HepG2 (cell line): ENCODE results near the gene KLRG1. TPM values are rescaled to one million over a fixed set of nuclear protein-coding genes. Genes with fewer than 3 reads are reported as not detected.
A peak's percentile ranks its signal among the peaks of the same experiment; 100 is the strongest.

Experiments used
- DR1 ChIP-seq: sonication (generic); formaldehyde crosslinking; IDR thresholded peaks from 2 replicates; pipeline ENCODE4 v1.8.0; 2021; ENCODE audit warnings: mild to moderate bottlenecking, missing genetic modification reagents, inconsistent platforms
- FUBP1 ChIP-seq: sonication (generic); formaldehyde crosslinking; IDR thresholded peaks from 2 replicates; pipeline ENCODE4 v1.5.1; 2020; ENCODE audit warnings: missing genetic modification reagents, mild to moderate bottlenecking, borderline replicate concordance
- IKZF1 ChIP-seq: fragments of 450-650 bp; IDR thresholded peaks from 2 replicates; pipeline ENCODE4 v1.7.1; 2016
- IRF1 ChIP-seq: sonication (generic); formaldehyde crosslinking; IDR thresholded peaks from 2 replicates; pipeline ENCODE4 v1.4.0; 2020; ENCODE audit warnings: low read depth, mild to moderate bottlenecking, missing genetic modification reagents
- MXD4 ChIP-seq: IDR thresholded peaks from 2 replicates; pipeline ENCODE4 v1.6.1; 2016; ENCODE audit warnings: mild to moderate bottlenecking, missing biosample characterization, missing genetic modification reagents
- PHF8 ChIP-seq: sonication (generic); formaldehyde crosslinking; IDR thresholded peaks from 2 replicates; pipeline ENCODE4 v1.5.0; 2020; ENCODE audit warnings: missing genetic modification reagents
- SIX1 ChIP-seq: sonication (generic); formaldehyde crosslinking; IDR thresholded peaks from 2 replicates; pipeline ENCODE4 v1.4.0; 2020; ENCODE audit warnings: missing genetic modification reagents, borderline replicate concordance
- SMARCE1 ChIP-seq: fragments of 450-650 bp; IDR thresholded peaks from 2 replicates; pipeline ENCODE4 v1.6.1; 2017; ENCODE audit warnings: borderline replicate concordance
- TBX3 ChIP-seq: fragments of 450-650 bp; IDR thresholded peaks from 2 replicates; pipeline ENCODE4 v1.6.1; 2017; ENCODE audit warnings: antibody characterized with exemption, mild to moderate bottlenecking, inconsistent platforms, borderline replicate concordance
- ZBTB42 ChIP-seq: sonication (generic); formaldehyde crosslinking; IDR thresholded peaks from 2 replicates; pipeline ENCODE4 v1.5.0; 2020; ENCODE audit warnings: mild to moderate bottlenecking, missing genetic modification reagents
- ZKSCAN8 ChIP-seq: IDR thresholded peaks from 2 replicates; pipeline ENCODE4 v1.6.1; 2016; ENCODE audit warnings: borderline replicate concordance, missing genetic modification reagents, missing compliant biosample characterization
- ZNF264 ChIP-seq: sonication (generic); formaldehyde crosslinking; IDR thresholded peaks from 2 replicates; pipeline ENCODE4 v1.4.0; 2020; ENCODE audit warnings: missing genetic modification reagents
- ZNF788 ChIP-seq: sonication (generic); formaldehyde crosslinking; IDR thresholded peaks from 2 replicates; pipeline ENCODE4 v1.5.0; 2020; ENCODE audit warnings: mild to moderate bottlenecking, missing genetic modification reagents, borderline replicate concordance
- ZNF792 ChIP-seq: IDR thresholded peaks from 2 replicates; pipeline ENCODE4 v1.6.1; 2016
- ZSCAN5A ChIP-seq: sonication (generic); formaldehyde crosslinking; IDR thresholded peaks from 2 replicates; pipeline ENCODE4 v1.8.0; 2022; ENCODE audit warnings: mild to moderate bottlenecking, missing genetic modification reagents, borderline replicate concordance
- polyA plus RNA-seq, 8 experiments: library from polyadenylated mRNA; depleted of rRNA in 3 of 8; stranded (reverse) in 7 of 8; unstranded in 1 of 8; fragments of >200 nt; fragmentation: Illumina TruSeq in 4 of 8; extraction: Trizol in 4 of 8; gene quantifications; 2 replicates each; pipeline versions ENCODE4 v1.2.1 to v1.2.3, GENCODE V29; 2011 to 2016; ENCODE audit warnings: low read depth in 4 of 8, missing spikeins in 1 of 8, mixed read lengths in 1 of 8; ENCODE audit not compliant: insufficient read depth in 1 of 8
- total RNA-seq, 5 experiments: library from RNA; depleted of rRNA; stranded (reverse); fragments of >200 nt; fragmentation: Illumina TruSeq; extraction: Trizol; gene quantifications; 2 replicates each; pipeline ENCODE4 v1.2.3, GENCODE V29; 2016; ENCODE audit warnings: low read depth in 1 of 5
- TF ChIP-seq, protein P1 (sequence below): sonication (generic); formaldehyde crosslinking; IDR thresholded peaks from 2 replicates; pipeline ENCODE4 v1.4.0; 2020; ENCODE audit warnings: mild to moderate bottlenecking, missing genetic modification reagents
- TF ChIP-seq, protein P2 (sequence below): sonication (generic); formaldehyde crosslinking; IDR thresholded peaks from 2 replicates; pipeline ENCODE4 v1.4.0; 2020; ENCODE audit warnings: mild to moderate bottlenecking, missing genetic modification reagents

The KLRG1 gene
- total and polyA plus RNA-seq, 2 of the 13 experiments (the other 11 are each of a cell fraction or from before 2014, with no cell fraction given): 1.2 to 1.7 TPM

GRCh38 chr12:8949342-8950220 is 39.8 kb upstream of the KLRG1 start, which contains the start of gene M6PR (continued):
- TF ChIP-seq FUBP1 (CRISPR knock-in tag) (no peak), DR1 (CRISPR knock-in tag) (peak; percentile 74), SIX1 (CRISPR knock-in tag) (no peak), PHF8 (CRISPR knock-in tag) (peak; percentile 88), ZKSCAN8 (CRISPR knock-in tag) (no peak), IKZF1 (no peak), ZNF788 (CRISPR knock-in tag) (peak; percentile 56; the same call in 1 of the 2 replicates), MXD4 (CRISPR knock-in tag) (no peak; the same call in 1 of the 2 replicates), ZSCAN5A (CRISPR knock-in tag) (peak; percentile 20; the same call in 1 of the 2 replicates), ZNF264 (peak; percentile 65; the same call in 1 of the 2 replicates), IRF1 (CRISPR knock-in tag) (no peak), SMARCE1 (no peak), TBX3 (no peak; the same call in 1 of the 2 replicates), ZNF792 (peak; percentile 41; the same call in 1 of the 2 replicates), ZBTB42 (CRISPR knock-in tag) (no peak)
- TF ChIP-seq, protein P1, sequence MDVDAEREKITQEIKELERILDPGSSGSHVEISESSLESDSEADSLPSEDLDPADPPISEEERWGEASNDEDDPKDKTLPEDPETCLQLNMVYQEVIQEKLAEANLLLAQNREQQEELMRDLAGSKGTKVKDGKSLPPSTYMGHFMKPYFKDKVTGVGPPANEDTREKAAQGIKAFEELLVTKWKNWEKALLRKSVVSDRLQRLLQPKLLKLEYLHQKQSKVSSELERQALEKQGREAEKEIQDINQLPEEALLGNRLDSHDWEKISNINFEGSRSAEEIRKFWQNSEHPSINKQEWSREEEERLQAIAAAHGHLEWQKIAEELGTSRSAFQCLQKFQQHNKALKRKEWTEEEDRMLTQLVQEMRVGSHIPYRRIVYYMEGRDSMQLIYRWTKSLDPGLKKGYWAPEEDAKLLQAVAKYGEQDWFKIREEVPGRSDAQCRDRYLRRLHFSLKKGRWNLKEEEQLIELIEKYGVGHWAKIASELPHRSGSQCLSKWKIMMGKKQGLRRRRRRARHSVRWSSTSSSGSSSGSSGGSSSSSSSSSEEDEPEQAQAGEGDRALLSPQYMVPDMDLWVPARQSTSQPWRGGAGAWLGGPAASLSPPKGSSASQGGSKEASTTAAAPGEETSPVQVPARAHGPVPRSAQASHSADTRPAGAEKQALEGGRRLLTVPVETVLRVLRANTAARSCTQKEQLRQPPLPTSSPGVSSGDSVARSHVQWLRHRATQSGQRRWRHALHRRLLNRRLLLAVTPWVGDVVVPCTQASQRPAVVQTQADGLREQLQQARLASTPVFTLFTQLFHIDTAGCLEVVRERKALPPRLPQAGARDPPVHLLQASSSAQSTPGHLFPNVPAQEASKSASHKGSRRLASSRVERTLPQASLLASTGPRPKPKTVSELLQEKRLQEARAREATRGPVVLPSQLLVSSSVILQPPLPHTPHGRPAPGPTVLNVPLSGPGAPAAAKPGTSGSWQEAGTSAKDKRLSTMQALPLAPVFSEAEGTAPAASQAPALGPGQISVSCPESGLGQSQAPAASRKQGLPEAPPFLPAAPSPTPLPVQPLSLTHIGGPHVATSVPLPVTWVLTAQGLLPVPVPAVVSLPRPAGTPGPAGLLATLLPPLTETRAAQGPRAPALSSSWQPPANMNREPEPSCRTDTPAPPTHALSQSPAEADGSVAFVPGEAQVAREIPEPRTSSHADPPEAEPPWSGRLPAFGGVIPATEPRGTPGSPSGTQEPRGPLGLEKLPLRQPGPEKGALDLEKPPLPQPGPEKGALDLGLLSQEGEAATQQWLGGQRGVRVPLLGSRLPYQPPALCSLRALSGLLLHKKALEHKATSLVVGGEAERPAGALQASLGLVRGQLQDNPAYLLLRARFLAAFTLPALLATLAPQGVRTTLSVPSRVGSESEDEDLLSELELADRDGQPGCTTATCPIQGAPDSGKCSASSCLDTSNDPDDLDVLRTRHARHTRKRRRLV (CRISPR knock-in tag): peak; percentile 85
- TF ChIP-seq, protein P2, sequence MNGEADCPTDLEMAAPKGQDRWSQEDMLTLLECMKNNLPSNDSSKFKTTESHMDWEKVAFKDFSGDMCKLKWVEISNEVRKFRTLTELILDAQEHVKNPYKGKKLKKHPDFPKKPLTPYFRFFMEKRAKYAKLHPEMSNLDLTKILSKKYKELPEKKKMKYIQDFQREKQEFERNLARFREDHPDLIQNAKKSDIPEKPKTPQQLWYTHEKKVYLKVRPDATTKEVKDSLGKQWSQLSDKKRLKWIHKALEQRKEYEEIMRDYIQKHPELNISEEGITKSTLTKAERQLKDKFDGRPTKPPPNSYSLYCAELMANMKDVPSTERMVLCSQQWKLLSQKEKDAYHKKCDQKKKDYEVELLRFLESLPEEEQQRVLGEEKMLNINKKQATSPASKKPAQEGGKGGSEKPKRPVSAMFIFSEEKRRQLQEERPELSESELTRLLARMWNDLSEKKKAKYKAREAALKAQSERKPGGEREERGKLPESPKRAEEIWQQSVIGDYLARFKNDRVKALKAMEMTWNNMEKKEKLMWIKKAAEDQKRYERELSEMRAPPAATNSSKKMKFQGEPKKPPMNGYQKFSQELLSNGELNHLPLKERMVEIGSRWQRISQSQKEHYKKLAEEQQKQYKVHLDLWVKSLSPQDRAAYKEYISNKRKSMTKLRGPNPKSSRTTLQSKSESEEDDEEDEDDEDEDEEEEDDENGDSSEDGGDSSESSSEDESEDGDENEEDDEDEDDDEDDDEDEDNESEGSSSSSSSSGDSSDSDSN: peak; percentile 26
